Spinal cord (tissue), 10 donors: ENCODE results near the gene PTPN4. TPM values are rescaled to one million over a fixed set of nuclear protein-coding genes. Genes with fewer than 3 reads are reported as not detected.

Source experiments
- DNase-seq, 6 donors: peaks; one replicate each; pipeline versions ENCODE4 v3.0.0 to v3.0.0-alpha.2; 2013 to 2015; ENCODE audit warnings: low spot score in 6 of 6, low read depth in 4 of 6
- H3K27ac ChIP-seq: one replicate; pipeline ENCODE4 v1.5.1; 2013; ENCODE audit warnings: low read depth, low read length, control low read depth
- H3K27me3 ChIP-seq: one replicate; pipeline ENCODE4 v1.6.1; 2013; ENCODE audit warnings: low read length; ENCODE audit not compliant: control insufficient read depth, insufficient read depth
- H3K36me3 ChIP-seq: one replicate; pipeline ENCODE4 v1.6.1; 2013; ENCODE audit warnings: low read length; ENCODE audit not compliant: control insufficient read depth, insufficient read depth
- H3K4me1 ChIP-seq: one replicate; pipeline ENCODE4 v1.6.1; 2013; ENCODE audit warnings: low read length; ENCODE audit not compliant: control insufficient read depth, insufficient read depth
- H3K4me3 ChIP-seq: one replicate; pipeline ENCODE4 v1.5.1; 2013; ENCODE audit warnings: low read depth, low read length, control low read depth
- H3K9me3 ChIP-seq: one replicate; pipeline ENCODE4 v1.6.1; 2013; ENCODE audit warnings: low read length; ENCODE audit not compliant: control insufficient read depth, insufficient read depth
- WGBS: methylation state at CpG from one replicate; pipeline ENCODE4 v1.1.5; 2013; ENCODE audit warnings: missing lambda C conversion rate; ENCODE audit not compliant: insufficient coverage; 5-methylcytosine and 5-hydroxymethylcytosine counted together
- polyA plus RNA-seq, 2 donors: library from polyadenylated mRNA; unstranded; fragments of 120-200 nt; gene quantifications; one replicate each; pipeline ENCODE4 v1.2.1, GENCODE V29; 2013; ENCODE audit not compliant: insufficient read length in 2 of 2
- total RNA-seq, 2 donors: library from RNA; depleted of rRNA in 1 of 2; stranded (reverse); fragments of 120-200 nt in 1 of 2; fragments of >200 nt in 1 of 2; gene quantifications; one replicate each; pipeline versions ENCODE4 v1.2.3 to v1.2.4, GENCODE V29; 2013 to 2014
- donor health status: healthy.

The PTPN4 gene
- total and polyA plus RNA-seq, 4 donors = 16.8 to 117 (median 45.0) TPM

DNA sequence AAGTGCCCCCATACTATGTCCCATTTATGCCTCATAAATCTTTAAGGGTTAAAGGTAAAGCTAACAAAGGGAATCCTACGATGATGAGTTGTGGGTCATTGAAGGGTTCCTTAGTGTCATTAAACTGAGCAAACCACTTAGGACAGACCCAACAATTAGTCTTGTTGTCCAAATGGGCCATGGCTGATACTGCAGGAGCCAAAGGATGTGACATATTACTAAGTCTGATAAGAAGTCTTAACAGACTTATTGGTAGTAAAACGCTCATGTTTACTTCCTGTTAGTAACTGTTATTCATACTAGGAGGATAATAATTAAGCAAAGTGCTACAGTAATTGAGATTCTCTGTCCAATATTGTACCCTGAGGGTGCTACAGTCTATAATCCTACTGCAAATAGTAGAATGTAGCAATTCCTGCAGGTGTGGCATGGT, 96.8 kb downstream of the PTPN4 start:
- Histone ChIP-seq H3K36me3 (no peaks in the 10 kb centered on the region), H3K4me3 (no peak overlapping the region), H3K9me3 (peaks cover 9% of the 10 kb centered on the region), H3K27ac (no peak overlapping the region), H3K27me3 (no peaks in the 10 kb centered on the region), H3K4me1 (no peaks in the 10 kb centered on the region)
- DNase-seq = peak in 1 of 6 donors; percentile 36
- WGBS = no CpG with 5 or more reads among the region's 2 CpGs

DNA sequence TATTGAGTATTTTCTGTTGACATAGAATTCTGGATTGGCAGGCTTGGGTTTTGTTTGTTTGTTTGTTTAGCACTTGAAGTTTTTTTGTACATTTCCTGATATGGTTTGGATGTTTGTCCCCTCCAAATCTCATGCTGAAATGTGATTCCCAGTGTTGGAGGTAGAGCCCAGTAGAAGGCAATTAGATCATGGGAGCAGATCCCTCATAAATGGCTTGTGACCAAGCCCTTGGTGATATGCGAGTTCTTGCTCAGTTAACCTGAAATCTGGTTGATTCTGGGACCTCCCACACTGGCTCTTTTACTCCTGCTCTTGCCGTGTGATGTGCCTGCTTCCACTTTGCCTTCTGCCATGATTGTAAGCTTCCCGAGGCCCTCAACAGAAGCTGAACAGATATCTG, 98.0 kb downstream of the PTPN4 start:
- H3K4me3 ChIP-seq = no peak overlapping the region
- no peaks in the 10 kb centered on the region for H3K27me3 ChIP-seq
- H3K27ac ChIP-seq = no peak overlapping the region
- no peaks in the 10 kb centered on the region for H3K4me1 ChIP-seq
- H3K9me3 ChIP-seq = no peaks in the 10 kb centered on the region
- no peaks in the 10 kb centered on the region for H3K36me3 ChIP-seq
- DNase-seq = no peak
- 92% methylated on average over 3 of the region's 3 CpGs for WGBS

DNA sequence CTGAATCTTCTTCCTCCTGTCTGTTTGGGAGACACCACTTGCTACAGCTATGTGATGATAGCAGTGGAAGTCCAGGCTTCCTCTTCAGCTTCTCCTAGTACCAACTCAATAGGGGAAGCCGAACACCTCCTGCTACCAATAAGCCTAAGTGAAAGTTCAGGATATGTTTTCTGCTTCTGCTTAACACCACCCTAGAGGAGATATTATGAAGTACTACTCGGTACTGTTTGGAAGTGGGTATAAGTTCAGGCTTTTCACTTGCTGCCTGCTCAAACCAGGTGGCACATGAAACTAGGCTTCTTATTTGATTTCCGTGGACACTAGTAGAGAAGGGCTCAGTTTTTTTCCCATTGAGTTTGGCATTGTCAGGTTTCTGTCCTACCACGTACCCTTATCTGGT, 99.8 kb downstream of the PTPN4 start:
- no peak for DNase-seq
- Histone ChIP-seq H3K9me3 (no peaks in the 10 kb centered on the region), H3K4me3 (no peak overlapping the region), H3K27ac (no peak overlapping the region), H3K27me3 (no peaks in the 10 kb centered on the region), H3K4me1 (no peaks in the 10 kb centered on the region), H3K36me3 (no peaks in the 10 kb centered on the region)
- WGBS = no CpG with 5 or more reads among the region's 4 CpGs

DNA sequence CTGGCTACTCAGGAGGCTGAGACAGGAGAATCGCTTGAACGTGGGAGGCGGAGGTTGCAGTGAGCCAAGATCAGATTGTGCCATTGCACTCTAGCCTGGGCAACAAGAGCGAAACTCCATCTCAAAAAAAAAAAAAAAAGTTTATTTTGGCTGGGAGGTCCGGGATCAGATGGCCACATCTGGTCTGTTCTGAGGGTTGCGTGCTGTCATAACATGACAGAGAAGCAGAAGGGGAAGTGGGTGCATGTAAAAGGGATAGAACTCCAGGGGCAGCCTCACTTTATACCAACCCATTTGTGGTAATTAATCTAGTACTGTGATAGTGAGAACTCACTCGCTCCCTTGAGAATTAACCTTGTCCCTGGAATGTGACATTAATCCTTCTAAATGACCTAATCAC, 101.2 kb downstream of the PTPN4 start:
- Histone ChIP-seq H3K4me1 (no peaks in the 10 kb centered on the region), H3K27me3 (no peaks in the 10 kb centered on the region), H3K36me3 (no peaks in the 10 kb centered on the region), H3K27ac (no peak overlapping the region), H3K9me3 (no peaks in the 10 kb centered on the region), H3K4me3 (no peak overlapping the region)
- no peak for DNase-seq
- WGBS = 93% methylated on average over 3 of the region's 7 CpGs

DNA sequence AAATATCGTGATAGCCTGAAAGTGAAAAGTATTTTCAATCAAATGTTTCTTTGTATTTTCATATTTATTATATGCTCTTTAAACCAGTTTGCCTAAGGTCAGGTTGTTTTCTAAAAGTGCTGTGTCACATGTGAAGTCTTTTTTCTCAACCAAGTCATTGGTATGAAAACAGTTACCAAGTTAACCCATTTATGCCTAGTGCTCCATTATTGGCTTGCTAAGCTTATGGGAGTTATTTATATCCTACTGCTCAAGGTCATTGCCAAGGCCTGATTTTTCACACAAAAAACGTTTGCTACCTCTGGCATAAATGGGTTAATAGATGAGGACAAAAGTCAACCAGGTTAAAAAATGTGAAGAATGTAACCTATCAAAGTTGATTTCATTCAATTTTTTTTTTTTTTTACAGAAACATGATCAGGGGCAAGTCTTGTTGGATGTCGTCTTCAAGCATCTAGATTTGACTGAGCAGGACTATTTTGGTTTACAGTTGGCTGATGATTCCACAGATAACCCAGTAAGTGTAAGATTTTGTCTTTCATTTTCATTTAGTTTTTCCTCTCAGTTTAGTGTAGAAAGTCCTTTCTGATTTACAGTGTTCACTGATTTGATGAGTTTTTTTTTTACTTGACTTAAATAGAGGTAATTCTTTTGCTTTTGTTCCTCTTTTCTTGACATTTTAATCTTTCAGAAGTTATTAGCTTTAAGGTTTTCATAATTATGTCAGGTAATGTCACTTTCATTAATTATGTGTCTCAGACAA, 102.6 kb downstream of the PTPN4 start:
- no peaks in the 10 kb centered on the region for H3K36me3 ChIP-seq
- no peaks in the 10 kb centered on the region for H3K9me3 ChIP-seq
- H3K4me3 ChIP-seq = no peak overlapping the region
- no CpG with 5 or more reads among the region's 3 CpGs for WGBS
- DNase-seq = no peak
- no peaks in the 10 kb centered on the region for H3K27me3 ChIP-seq
- no peak overlapping the region for H3K27ac ChIP-seq
- no peaks in the 10 kb centered on the region for H3K4me1 ChIP-seq

DNA sequence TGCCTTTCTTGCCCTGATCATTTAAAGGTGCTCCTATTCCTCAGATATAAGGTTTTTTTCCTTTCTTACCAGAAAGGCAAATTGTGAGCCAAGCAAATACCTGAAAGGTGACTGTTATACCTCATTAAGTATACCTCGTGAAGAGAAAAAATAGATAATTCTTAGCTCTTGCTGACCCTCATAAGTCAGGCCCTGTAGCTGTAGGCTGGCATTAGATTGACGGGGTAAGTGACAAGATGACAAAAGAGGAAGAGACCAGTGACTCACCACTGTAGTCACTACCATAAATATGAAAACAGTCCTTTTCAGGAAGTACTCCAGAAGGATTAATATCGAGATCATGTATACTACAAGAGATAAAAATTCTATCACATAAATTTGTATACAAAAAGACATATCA, 104.6 kb downstream of the PTPN4 start:
- Histone ChIP-seq H3K4me1 (no peaks in the 10 kb centered on the region), H3K27me3 (no peaks in the 10 kb centered on the region), H3K4me3 (no peak overlapping the region), H3K36me3 (no peaks in the 10 kb centered on the region), H3K27ac (no peak overlapping the region), H3K9me3 (no peaks in the 10 kb centered on the region)
- no peak for DNase-seq
- WGBS = no CpG with 5 or more reads among the region's 3 CpGs

DNA sequence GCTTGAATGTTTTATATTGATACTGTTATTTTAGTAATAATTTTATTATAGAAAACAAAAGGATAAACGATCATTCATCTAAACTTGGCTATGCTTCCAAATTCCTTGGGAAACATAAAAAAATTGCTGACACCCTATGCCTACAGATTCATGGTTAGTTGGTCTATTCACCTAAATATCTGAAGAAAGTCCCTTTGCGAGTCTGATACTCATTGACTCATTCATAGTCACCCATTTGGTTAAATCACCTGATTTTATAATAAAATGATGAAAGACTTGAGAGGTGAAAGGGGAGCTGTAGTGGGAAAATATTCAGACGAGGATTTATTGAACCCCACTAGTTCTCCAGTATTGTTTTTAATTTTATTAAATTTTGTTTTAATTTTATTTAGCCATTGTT, 112.0 kb downstream of the PTPN4 start:
- no peaks in the 10 kb centered on the region for H3K9me3 ChIP-seq
- no peak for DNase-seq
- no peaks in the 10 kb centered on the region for H3K4me1 ChIP-seq
- no peaks in the 10 kb centered on the region for H3K36me3 ChIP-seq
- no peaks in the 10 kb centered on the region for H3K27me3 ChIP-seq
- WGBS = no CpG with 5 or more reads among the region's 3 CpGs
- no peak overlapping the region for H3K27ac ChIP-seq
- H3K4me3 ChIP-seq = no peak overlapping the region

DNA sequence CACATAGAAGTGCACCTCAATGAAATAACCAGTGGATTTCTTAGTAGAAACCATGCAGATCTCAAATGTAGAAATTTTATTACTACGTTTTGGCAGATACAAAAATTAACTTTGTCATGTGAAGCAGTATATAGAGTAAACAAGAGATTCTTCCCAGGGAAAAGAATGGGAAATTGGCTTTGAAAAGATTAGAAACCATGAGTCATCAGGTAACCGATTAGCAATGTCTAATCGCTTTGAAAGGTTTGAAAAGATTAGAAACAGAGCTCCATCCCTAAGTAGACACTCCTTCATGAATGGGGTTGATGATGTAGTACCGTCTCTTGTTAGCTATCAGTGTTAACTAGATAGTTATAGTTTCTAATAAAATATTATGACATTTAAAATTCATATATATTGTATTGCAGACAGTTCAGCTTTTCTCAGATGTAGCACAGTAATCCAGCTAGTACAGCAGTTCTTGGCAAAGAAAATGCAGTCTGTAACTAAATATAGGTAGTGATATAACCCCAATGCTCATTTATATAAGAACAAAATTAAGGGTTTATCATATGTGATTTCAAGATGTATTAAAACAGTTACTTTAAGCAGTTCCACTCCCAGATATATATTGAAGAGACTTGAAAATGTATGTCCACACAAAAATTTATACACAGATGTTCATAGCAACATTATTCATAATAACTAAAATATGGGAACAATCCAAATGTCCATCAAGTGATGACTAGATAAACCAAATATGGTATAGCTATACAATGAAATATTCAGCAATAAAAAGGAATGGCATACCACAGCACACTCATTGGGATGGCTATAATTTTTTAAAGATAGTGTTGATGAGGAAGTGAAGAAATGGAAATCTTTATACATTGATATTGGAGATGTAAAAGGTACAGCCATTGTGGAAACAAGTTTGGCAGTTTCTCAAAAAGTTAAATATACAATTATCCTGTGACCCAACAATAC, 113.9 kb downstream of the PTPN4 start:
- 100% methylated on average over 2 of the region's 4 CpGs for WGBS
- Histone ChIP-seq H3K4me1 (no peaks in the 10 kb centered on the region), H3K27me3 (no peaks in the 10 kb centered on the region), H3K27ac (no peak overlapping the region), H3K9me3 (no peaks in the 10 kb centered on the region), H3K36me3 (no peaks in the 10 kb centered on the region), H3K4me3 (no peak overlapping the region)
- no peak for DNase-seq

DNA sequence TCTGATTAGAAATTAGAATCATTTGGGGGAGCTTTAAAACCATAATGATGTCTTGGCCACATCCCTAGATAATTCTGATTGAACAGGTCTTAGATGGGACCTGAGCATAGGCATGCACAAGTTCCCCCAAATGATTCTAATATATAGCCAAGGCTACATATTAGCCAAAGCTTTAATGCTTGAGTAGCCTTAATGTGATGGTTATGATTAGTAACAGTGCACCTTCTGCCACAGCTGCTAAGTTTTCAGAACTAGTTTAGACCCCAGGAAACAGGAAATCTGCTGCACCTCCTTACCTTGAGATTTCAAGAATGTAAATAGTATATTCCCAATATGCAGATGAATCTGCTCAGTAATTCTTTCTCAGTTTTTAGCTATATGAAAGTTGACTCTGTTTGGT, 119.8 kb downstream of the PTPN4 start:
- DNase-seq = no peak
- Histone ChIP-seq H3K27ac (no peak overlapping the region), H3K27me3 (no peaks in the 10 kb centered on the region), H3K36me3 (no peaks in the 10 kb centered on the region), H3K4me3 (no peak overlapping the region), H3K4me1 (no peaks in the 10 kb centered on the region), H3K9me3 (no peaks in the 10 kb centered on the region)
